ENCODE measurements around the gene HOXD11.

DNA sequence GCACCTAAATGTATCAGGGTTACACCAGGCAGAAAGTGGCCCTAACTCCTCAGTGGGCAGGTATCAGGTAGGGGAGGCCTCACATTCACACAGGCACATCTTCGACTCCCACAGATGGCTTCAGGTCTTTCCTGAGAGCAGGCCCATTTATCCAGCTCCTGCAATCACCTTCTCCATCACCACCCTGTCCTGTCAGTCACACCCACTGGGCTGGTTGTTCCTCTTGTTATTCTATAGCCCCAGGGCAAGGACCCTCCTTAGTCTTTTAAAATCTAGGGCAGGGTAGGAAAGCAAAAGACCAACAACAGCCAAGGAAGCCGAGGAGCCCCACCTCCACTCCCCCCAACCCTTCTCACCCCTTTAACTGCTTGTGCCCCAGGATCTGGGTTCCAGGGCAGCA lies 35.2 kb downstream of the HOXD11 start:
- TF ChIP-seq, protein P1, sequence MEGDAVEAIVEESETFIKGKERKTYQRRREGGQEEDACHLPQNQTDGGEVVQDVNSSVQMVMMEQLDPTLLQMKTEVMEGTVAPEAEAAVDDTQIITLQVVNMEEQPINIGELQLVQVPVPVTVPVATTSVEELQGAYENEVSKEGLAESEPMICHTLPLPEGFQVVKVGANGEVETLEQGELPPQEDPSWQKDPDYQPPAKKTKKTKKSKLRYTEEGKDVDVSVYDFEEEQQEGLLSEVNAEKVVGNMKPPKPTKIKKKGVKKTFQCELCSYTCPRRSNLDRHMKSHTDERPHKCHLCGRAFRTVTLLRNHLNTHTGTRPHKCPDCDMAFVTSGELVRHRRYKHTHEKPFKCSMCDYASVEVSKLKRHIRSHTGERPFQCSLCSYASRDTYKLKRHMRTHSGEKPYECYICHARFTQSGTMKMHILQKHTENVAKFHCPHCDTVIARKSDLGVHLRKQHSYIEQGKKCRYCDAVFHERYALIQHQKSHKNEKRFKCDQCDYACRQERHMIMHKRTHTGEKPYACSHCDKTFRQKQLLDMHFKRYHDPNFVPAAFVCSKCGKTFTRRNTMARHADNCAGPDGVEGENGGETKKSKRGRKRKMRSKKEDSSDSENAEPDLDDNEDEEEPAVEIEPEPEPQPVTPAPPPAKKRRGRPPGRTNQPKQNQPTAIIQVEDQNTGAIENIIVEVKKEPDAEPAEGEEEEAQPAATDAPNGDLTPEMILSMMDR (IDR thresholded peaks at IDR 0.05; ENCODE audit: low read depth, low read length, poor library complexity, severe bottlenecking) = no peak
- no peak for TF ChIP-seq EZH2phosphoT487 (IDR thresholded peaks at IDR 0.05; ENCODE audit: borderline replicate concordance, low read length)

All from DOHH2 (cell line).